NCI-H1694 treated with DMSO at 0.1 percent for 48 hours (cell line): ENCODE data around the gene BAAT.
"Not testable (repeated sequence)": the region's sequence is repeated elsewhere in the genome, so short reads cannot be mapped to it uniquely, and the experiment has no call there.

Source experiments
- DNase-seq: peaks from one replicate; lab custom pipeline; 2025; lab: John Stamatoyannopoulos, UW

The BAAT gene

GRCh38 chr9:101360647-101361046, 24.2 kb downstream of the BAAT start:
- no peak for DNase-seq

DNA sequence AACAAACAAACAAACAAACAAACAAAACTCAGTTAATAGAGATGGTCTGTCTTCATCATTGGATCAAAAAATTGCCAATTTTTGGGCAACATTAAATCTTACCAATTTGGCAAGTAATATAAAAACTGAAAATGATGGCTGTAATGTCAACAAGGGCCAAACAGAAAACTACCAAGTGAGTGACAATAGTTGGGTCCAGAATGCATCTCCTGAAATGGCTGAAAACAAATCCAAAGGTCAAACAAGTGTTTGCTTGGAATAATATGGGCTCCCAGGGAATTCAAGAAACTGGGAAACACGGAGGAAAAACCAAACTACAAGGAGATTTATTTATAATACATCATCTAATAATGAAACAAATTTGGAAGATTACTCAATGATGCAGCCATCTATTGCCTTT, 25.1 kb downstream of the BAAT start:
- DNase-seq: no peak

- DNase-seq: no peak
These were observed 28.2 kb downstream of the BAAT start for GRCh38 chr9:101356619-101357018.

DNA sequence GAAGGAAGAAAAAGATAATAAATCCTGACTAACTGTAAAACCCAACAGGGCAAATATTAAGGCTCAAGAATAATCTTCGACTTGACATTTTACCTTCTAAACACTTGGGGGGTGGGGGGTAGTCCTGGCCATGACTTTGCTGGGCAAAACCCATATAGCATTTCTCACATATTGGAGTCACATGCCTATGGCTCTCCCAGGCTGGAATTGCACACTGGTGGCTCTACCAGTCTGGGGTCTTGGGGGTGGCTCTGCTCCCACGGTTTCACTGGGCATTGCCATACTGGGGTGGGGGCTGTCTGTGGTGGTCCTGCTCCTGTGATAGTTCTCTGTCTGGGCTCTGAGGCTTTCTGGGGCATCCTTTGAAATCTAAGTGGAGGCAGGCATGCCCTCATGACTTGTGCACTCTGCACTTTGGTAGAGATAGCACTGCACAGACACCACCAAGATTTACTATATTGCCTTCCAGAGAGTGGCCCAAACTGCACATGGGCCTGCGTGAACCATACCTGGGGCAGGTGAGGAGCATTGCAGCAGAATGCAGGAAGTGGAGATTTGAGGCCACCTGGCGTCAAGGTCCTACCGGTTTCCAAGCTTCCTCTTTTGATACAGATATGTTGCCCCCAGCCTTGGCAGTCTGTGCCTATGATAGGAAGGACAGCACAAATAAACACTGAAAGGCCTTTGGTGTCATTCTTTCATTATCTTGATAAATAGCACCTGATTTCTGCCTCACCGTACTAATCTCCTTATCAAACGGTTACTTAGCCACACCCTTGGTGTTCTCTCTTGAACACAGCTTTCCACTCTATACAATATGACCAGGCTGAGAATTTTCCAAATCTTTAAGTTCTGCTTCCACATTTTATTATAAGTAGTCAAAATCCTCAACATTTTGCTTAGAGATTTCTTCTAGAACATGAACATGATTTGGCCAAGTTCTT, 29.8 kb downstream of the BAAT start:
- DNase-seq: no peak

DNA sequence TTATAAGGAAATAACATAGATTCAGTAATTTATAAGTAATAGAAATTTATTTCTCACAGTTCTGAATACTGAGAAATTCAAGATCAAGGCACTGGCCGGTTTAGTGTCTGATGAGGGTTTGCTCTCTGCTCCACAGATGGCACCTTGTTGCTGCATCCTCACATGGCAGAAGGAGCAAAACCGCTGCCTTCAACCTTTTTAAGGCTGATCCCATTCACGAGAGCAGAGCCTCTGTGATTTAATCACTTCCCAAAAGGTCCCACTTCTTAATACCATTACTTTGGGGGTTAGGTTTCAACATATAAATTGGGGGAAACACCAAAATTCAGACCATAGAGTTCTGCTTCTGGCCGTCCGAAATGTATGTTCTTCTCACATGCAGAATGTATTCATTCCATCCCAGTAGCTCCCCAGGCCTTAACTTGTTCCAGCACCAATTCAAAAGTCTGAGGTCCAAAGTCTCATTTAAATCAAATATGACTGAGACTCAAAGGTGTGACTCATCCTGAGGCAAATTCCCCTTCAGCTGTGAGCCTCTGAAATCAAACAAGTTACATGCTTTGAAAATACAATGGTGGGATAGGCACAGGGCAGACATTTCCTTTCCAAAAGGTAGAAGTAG, 30.6 kb downstream of the BAAT start:
- DNase-seq: no peak

- no peak for DNase-seq
These were observed 31.1 kb downstream of the BAAT start for GRCh38 chr9:101353683-101354082.

DNA sequence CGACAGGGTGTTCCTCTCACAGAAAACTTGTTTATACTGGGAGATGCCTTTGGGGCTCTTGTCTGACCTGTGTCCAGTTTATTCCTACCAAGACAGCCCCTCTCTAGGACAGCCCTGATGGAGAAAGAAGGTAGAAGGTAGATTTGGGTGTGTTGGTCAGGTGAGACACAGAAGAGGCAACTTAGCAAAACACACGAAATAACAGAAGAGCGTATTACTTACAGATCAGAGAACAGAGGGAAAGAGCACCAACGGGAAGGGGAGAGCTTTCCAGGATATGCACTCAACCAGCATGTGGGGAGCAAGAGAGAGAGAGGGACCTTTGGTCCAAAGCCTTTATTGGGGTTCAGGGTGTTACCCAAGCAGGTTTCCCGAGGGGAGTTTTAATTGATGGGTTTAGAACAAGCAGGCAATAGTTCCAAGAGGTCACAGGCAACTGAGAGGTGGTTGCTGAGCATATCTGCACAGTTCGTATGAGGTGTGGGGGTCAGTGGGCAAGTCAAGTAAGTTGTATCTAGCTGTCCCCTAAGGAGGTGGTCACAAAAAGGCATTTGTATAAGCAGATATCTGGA, 31.8 kb downstream of the BAAT start:
- DNase-seq: no peak

- DNase-seq: no peak
These were observed 34.5 kb downstream of the BAAT start for GRCh38 chr9:101350285-101350684.

DNA sequence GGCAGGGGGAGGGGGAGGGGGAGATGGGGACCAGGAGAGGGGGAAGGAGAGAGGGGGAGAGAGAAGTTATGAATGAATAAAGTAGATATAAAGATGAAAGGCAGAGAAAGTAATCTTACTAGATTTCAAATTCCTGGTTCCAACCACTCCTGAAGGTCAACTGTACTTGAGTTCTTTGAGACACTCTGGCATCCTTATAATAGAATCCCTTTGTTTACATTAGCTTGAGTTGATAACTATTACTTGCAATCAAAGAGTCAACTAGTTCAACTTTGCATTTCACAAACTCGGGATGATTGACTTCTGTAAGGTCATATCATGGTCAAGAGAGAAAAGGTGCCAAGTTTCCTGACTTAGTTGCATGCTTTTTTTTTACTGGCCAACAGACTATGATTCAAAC, 42.2 kb downstream of the BAAT start:
- DNase-seq: no peak

DNA sequence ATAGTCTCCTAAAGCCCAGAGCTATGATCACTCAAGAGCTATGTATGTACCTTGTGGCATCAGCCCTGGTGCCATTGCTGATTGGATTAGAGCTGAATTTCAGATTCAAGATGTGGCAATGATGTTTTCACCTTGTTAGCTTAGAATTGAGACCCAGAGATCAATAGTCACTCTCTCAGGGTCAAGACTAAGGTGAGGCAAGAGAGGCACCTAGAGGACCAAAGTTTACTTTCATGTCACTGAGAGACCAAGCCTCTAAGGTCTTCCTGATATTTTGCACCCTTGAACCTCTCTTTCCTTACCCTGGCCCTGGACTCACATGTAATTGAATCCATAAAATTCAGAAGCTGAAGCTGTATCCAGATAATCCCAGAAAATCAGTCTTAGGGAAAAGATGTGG, 42.8 kb downstream of the BAAT start:
- no peak for DNase-seq

DNA sequence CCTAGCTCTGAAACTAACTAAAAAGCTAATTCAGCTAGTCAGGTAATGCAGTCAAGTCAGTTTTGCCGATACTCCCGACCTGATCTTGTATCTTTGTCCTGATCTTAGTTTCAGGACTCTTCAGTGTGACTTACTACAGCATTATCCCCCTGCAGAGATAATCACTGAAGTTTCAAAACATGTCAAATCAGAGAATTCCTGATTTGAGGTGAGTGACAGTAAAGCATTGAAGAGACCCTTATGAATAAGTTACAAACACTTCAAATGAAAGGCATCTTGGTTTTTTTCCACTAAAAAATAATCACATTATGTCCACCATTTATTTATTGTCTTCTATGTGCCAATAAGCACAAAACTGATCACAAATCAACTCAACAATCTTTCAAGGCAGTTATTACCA, 47.6 kb downstream of the BAAT start:
- no peak for DNase-seq

DNA sequence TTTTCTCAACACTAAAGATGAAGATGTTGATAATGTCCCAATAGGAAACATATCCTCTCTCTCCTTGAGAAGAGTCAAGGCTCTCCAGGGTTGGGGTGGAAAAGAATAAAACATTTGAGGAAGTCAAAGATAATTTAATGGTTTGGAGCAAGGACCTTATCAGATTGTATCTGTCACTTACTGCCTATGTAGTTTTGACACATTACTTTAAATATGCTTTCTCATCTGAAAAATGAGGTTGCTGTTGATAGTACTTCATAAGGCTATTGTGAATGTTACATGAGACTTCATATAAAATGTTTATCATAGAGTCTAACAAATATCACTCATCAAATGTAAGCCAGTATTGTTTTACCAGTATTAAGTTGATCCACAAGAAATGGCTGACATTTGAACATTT, 48.7 kb downstream of the BAAT start:
- DNase-seq: no peak

- no peak for DNase-seq
These were observed 50.7 kb downstream of the BAAT start for GRCh38 chr9:101333926-101334702.

DNA sequence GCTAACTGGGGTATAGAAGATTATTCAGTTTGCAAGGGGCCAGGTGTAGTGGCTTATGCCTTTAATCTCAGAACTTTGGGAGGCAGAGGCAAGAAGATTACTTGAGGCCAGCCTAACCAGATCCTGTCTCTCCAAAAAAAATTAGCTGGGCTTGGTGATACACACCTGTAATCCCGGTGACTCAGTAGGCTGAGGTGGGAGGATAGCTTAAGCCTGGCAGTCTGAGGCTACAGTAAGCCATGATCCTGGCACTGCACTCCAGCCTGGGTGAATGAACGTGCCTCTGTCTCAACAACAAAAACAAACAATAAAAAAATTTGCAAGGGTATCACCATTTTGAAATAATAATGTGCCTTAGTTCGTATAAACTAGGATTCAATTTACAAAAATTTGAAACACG, 51.3 kb downstream of the BAAT start:
- DNase-seq: no peak

GRCh38 chr9:101332362-101332761, 52.4 kb downstream of the BAAT start:
- DNase-seq: no peak

DNA sequence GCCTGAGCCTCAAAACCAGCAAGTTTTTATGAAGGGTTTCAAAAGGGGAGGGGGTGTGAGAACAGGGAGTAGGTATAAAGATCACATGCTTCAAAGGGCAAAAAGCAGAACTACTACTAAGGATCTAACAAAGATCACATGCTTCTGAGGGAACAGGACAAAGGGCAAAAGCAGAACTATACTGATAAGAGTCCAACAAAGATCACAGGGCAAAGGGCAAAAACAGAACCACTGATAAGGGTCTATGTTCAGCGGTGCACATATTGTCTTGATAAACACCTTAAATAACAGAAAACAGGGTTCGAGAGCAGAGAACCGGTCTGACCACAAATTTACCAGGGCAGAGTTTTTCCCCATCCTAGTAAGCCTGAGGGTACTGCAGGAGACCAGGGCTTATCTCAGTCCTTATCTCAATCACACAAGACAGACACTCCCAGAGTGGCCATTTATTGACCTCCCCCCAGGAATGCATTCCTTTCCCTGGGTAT, 57.3 kb downstream of the BAAT start:
- not testable (repeated sequence) for DNase-seq

DNA sequence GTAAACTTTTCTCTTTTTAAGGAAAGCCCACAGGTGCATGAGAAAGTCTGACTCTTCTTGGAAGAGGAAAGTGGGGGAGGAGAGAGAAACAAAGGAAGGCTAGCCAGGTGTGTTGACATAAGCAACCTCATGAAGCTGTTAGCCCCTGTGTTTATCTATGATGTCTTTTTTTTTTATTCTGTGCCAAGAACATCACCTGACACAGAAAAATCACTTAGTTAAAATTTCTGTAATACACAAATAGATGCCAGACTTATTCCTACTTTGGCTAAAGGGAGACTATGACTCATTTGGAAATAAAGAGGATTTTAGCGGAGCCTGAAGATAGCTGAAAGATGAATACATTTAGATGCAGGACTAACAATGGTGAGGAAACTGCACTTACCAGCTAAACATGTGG, 58.3 kb downstream of the BAAT start:
- no peak for DNase-seq

DNA sequence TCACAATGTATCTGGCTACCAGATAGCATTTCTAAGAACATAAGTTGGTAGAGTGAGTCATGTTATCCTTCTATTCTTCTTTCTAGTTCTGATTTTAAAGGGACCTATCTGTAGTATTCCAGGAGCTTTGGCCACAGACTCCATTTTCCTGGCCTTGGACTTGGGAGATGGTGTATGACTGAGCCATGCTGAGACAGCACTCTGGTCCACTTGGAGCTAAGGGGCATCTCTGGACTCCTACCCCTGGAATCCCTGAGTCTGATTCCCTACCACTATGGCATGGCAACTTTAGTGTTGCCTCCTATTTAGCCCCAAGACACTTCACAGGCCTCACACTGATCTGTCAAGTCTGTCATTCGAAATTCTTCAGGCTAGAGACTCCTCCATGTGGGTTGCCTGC, 58.8 kb downstream of the BAAT start:
- DNase-seq: no peak

- DNase-seq: no peak
These were observed 59.8 kb downstream of the BAAT start for GRCh38 chr9:101325053-101325452.

- DNase-seq: no peak
These were observed 60.5 kb downstream of the BAAT start for GRCh38 chr9:101324245-101324804.

DNA sequence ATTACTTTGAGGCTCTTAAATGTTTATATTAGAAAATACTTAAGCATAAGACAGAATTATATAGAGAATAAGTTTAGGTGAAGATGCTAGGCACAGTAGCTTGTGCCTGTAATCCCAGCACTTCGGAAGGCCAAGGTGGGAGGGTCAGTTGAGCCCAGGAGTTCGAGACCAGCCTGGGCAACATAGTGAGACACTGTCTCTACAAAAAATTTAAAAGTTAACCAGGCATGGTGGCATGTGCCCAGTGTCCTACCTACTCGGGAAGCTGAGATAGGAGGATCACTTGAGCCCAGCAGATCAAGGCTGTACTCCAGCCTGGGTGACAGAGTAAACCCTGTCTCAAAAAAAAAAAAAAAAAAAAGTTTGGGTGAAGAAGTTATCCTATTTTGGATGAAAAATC, 61.7 kb downstream of the BAAT start:
- DNase-seq: no peak

DNA sequence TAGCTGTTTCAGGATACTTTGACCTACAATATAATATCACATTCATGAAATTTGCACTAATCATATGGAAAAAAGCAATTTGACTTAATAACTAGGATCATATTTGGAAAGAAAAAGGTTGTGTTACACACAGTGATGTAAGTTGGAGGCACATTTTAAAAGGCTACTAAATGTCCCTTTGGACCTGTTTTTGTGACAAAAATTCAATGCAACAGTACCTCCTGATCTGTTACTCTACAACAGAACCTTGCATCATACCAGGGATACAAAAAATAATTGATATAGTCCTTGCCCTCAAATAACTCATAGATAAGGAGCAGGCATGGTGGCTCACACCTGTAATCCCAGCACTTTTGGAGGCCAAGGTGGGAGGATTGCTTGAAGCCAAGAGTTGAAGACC, 67.1 kb downstream of the BAAT start:
- no peak for DNase-seq
